Midbrain (tissue), 1 donor: ENCODE measurements around the gene TRAF3.
"Not testable (repeated sequence)": the region's sequence is repeated elsewhere in the genome, so short reads cannot be mapped to it uniquely, and the experiment has no call there.

ENCODE experiments used
- DNase-seq: peaks from one replicate; lab custom pipeline; 2025; lab: John Stamatoyannopoulos, UW

TRAF3 gene

GRCh38 chr14:102807013-102807406 is 29.8 kb downstream of the TRAF3 start:
- DNase-seq = no peak

GRCh38 chr14:102809870-102810269 is 32.6 kb downstream of the TRAF3 start:
- no peak for DNase-seq

GRCh38 chr14:102810523-102810922 is 33.3 kb downstream of the TRAF3 start:
- no peak for DNase-seq

GRCh38 chr14:102811254-102811963 is 34.2 kb downstream of the TRAF3 start:
- DNase-seq = no peak

- no peak for DNase-seq
Observed at GRCh38 chr14:102811971-102812370, 34.7 kb downstream of the TRAF3 start.

- no peak for DNase-seq
Observed at GRCh38 chr14:102813691-102814090, 36.4 kb downstream of the TRAF3 start.

- DNase-seq = no peak
Observed at GRCh38 chr14:102817318-102817717, 40.1 kb downstream of the TRAF3 start.

GRCh38 chr14:102817942-102818940 is 41.0 kb downstream of the TRAF3 start:
- no peak for DNase-seq

GRCh38 chr14:102819176-102819628 is 42.0 kb downstream of the TRAF3 start:
- no peak for DNase-seq

- no peak for DNase-seq
Observed at GRCh38 chr14:102819747-102820330, 42.6 kb downstream of the TRAF3 start.

GRCh38 chr14:102821252-102821651 is 44.0 kb downstream of the TRAF3 start:
- DNase-seq = no peak

- DNase-seq = no peak
Observed at GRCh38 chr14:102822311-102822863, 45.1 kb downstream of the TRAF3 start.

- DNase-seq = not testable (repeated sequence)
Observed at GRCh38 chr14:102822887-102823286, 45.6 kb downstream of the TRAF3 start.

GRCh38 chr14:102823546-102823945 is 46.3 kb downstream of the TRAF3 start:
- DNase-seq = no peak

- peak; percentile 18 for DNase-seq
Observed at GRCh38 chr14:102824832-102825231, 47.6 kb downstream of the TRAF3 start.

- DNase-seq = no peak
Observed at GRCh38 chr14:102825307-102826095, 48.3 kb downstream of the TRAF3 start.

GRCh38 chr14:102826161-102826560 is 48.9 kb downstream of the TRAF3 start:
- no peak for DNase-seq

- no peak for DNase-seq
Observed at GRCh38 chr14:102826751-102827675, 49.8 kb downstream of the TRAF3 start.

- no peak for DNase-seq
Observed at GRCh38 chr14:102827716-102828115, 50.5 kb downstream of the TRAF3 start.

- no peak for DNase-seq
Observed at GRCh38 chr14:102828151-102828550, 50.9 kb downstream of the TRAF3 start.
